NCI-H2171 (cell line): ENCODE data around the gene ACVR2B.

Experiments
- DNase-seq: peaks from one replicate; lab custom pipeline; 2025; lab: John Stamatoyannopoulos, UW

Gene ACVR2B

DNA sequence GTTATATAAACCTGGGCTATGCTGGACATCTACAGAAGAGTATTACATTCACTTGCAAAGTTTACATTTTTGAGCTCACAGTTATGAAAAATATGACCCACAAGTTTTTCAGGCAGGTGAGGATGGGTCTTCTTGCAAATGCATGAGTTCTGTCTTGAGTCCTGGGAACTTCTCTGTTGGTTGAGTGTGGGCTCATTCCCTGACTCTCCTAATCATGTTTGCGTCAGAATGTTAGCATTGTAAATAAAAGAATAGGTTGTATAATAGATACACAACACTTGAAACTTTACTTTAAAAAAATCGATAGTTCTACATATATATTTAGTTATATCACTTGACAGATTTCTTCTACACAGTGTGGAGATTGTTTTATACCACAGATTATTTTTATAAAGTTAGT, 35.3 kb downstream of the ACVR2B start:
- no peak for DNase-seq

DNA sequence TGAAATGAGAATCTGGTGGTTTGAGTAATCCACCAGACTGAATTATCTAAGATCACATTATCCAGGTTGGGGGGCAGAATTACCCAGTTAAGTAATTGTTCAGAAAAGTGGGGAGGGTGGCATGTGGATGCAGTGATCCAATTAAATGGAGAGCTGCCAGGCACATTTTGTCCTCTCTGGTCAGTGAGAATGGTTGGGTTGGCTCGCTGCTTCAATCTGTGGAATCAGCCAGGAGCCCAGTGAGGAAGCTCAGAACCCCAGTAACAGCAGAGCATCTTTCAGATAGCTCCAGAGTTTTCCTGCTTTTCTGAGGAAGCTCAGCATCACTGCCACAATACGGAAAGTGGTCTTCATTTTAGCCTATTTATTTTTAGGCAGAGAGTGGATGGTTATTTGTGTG, 36.1 kb downstream of the ACVR2B start:
- no peak for DNase-seq

DNA sequence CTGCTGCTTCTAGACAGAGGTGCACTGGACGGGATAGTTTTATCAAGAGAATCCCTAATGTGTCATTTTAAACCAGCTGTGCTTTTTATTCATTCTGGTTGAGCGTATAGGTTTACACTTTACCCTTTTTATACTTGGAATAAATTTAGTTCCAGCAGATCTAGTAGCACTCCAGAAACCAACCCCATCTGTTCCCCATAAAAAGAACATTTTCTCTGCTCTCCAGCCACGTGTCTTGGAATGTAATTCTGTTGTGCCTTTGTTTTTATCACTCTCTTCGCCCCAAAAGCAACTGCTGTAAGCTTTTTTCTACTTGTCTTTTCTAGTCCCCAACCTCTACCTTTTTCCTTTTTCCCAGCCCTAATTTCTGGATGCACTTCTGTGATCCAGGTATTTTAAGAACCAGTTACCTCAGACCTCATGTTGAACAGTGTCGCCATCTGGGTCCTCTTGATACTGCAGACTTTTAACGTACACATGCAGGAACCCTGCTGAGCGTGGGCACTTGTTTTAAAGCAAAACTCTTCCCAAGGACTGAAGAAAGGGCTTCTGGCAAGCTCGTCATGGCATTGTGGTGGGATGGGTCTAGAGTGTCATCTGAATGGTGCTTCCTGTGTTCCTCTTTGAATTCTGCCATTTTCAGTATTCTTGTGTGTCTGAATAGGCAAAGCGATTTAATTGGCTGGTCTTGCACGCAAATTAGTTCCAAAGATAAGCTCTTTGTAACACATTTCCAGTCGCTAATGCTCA, 36.8 kb downstream of the ACVR2B start:
- DNase-seq: peak; percentile 12

DNA sequence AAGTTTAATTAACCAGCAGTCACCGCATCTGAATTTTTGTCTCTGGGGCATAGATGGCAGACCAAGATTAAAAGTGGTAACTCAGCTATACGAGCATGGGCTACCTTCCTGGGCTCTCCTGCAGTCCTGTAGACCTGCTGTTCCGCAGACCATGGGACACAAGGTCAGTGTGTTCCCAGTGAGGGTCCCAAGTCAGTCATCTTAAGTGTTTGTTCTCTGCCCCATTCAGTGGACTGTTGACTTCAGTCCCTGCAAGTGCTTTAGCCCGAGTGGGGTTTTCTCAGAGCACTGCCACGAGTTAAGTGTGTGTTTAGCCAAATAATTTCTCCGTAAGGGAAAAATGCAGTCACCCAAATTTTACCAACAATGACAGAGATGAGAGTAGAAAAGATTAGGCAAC, 37.5 kb downstream of the ACVR2B start:
- DNase-seq: no peak

DNA sequence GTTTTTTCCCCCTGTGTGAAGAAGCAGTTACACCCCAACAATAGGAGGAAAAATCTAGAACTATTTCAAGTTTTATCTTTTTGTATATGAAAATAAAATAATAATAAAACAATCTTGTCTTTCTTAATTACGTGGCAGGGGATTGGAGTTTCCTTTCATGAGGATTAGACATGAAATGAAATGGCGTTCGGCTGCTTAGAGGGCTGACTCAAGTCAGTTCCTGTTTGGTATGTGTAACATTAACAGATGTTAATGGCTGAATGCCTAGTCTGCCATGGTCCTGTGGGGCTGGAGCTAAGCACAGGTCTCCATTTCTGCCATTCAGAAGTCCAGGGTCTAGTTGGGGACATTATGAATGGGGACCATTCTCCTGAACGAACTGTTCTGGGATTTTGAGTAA, 39.3 kb downstream of the ACVR2B start:
- DNase-seq: no peak

DNA sequence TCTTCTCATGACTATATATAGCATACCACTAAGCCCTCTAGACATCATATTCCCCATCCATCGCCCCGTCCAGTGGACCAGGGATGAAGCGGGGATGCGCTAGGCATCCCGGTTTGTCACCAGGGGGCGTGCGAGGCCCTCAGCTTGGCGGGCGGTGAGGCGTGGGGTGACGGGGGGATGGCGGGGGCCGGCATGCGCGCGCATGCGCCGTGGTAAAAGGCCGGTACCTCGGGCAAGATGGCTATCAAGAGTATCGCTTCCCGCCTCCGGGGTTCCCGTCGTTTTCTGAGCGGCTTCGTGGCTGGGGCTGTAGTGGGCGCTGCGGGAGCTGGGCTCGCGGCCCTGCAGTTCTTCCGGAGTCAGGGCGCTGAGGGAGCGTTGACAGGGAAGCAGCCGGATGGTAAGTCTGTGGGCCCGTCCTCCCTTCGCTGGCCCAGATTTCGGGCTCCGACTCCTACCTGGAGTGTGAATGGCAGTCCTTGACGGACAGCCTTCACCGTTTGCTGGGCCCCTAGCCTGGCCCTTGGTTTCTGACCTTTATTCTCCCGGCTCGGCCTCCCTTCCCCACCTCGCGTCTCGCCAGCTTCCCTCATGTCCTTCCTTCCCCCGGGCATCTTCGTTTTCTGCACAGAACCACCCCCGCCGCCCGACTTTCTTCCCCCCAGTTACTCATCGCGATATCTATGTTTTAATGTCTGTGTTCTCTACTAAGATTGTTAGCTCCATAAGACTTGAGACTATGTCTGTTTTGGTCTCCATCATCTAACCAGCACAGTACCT, 42.6 kb downstream of the ACVR2B start, which contains the start of gene EXOG:
TSS of gene EXOG (plus strand) at position 210 of the 780 bp plus-strand sequence. CDS start at position 238, 28 bp downstream.
- DNase-seq: peak; percentile 72

DNA sequence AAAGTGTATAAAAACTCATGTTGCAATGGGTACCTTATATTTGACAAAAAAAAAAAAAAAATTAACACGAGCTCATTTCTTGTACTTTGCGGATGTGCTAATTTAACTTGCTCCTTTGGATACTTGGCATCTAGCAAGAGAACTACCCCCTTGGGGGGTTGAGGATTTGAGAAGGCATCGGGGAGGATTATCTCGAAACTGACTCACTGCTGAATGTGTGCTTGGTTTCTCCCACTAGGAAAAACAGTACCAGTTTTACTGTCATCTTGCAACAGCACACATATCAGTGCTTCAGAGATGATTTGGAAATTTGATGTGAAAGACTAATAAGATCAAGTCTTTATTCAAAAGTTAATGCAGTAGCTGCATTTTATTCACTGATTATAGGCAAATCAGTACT, 43.3 kb downstream of the ACVR2B start:
- DNase-seq: no peak

DNA sequence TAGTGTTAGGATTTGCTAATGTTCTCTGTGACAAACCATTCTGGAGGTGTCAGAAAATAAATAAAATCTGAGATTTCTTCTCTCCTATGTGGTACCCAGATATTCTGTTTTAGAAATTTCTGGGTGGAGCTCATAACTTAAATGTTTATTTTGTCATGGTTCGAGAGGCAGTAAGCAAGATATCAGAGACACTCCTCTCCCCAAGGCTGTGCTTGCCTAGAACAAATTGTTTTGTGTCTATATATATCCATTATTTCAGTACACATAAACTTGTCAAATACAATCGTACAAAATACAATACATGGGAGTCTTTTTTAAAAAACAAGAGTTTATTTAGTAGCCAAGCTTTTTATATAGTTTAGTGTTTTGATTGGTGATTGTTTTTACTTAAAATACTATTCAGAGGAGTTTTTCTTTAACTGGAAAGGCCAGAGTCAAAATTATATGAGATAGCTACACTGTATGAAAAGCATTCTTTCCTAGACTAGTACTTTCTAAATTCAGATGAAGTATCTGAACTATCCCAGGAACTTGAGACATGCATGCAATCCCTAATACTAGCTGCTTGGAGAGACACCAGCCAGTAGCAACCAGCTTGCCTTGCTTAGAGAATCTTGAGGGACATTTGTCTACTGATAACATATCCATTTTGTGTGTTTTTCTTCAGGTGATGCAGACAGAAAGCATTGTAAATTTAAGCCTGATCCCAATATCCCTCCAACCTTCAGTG, 47.2 kb downstream of the ACVR2B start:
- DNase-seq: no peak

DNA sequence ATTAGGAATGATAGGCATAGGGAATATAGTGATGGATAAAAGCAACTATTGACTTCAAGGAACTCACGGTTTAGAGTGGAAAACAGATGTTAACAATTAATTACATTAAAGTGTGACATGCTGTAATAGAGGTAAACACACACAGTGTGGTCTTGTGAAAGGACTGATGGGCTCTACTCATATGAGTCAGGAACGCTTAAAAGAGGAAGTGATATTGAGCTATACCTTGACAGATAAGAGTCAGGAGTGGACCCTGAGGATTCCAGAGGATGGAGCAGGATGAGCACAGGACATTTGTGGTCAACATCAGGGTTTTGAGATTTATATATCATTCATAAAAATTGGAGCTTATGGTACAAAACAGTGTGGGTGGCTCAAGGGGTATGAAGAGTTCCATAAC, 53.4 kb downstream of the ACVR2B start:
- no peak for DNase-seq

DNA sequence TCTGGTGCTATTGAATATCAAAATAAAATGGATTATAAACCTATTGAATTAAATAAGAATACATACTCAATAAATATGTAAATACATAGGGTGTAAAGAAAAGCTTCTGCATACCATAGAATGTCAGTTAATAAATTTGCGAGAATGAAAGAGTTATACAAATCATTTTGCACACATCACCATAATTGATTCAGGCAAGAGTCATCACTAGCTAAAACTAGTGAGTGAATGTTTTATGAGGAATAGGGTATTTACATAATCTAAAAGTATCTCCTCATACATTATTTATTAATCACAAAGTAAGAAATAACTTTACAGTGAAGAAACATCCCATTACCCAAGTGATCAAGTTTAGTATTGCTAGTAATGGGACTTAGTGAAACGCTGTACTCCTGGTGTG, 56.0 kb downstream of the ACVR2B start:
- DNase-seq: no peak

DNA sequence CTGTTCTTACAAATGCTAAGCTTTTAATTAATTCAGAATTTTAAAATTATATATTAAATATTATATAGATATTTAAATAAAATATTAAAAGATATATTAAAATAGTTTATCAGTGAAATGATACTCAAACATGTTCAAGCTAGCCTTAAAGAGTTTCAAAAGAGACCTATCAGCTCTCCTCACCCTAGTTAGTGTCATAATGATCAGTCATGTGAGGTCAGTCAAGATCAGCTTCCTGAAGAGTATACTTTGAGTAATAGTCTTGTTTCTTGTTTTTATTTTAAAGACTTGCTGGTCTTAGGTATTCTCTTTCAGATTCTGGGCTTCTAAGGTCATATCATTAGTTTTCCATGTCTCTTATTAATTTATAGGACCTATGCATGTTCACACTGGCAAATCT, 56.9 kb downstream of the ACVR2B start:
- no peak for DNase-seq

DNA sequence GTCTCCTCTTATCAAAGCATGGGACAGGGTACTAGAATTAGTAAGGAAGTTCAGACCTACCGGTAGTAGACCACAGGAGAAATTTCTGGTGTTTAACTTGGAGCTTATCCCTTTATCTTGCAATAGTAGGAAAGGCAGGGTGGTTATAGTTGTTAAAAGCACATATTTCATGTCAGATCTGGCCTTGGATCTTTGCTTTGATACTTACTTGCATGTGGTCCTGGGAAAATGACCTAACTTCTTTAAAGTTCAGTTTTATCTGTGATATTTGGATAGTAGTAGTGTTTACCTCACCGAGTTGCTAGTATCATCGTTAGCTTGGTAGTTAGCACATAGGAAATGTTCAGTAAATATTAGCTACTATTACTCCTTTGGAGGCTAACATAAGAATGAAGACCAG, 57.9 kb downstream of the ACVR2B start:
- no peak for DNase-seq

DNA sequence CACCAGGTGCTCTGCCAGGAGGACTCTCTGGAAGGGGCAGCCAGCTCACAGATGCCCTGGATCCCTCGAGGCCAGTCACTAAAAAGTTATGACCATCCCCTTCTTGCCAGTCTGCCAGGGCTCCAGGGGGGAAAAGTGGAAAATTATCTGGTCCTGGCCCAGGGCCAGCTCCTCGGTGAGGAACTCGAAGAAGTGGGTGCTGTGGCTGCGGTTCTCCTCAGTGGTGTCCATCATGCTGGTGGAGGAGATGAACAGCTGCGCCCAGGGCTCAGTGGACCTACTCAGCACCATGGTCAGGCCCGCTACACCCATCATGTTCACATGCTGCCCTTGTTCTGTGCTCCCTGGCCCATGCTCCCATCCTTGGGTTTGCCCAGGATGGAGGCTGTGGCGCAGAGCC, 61.7 kb downstream of the ACVR2B start:
- DNase-seq: no peak

DNA sequence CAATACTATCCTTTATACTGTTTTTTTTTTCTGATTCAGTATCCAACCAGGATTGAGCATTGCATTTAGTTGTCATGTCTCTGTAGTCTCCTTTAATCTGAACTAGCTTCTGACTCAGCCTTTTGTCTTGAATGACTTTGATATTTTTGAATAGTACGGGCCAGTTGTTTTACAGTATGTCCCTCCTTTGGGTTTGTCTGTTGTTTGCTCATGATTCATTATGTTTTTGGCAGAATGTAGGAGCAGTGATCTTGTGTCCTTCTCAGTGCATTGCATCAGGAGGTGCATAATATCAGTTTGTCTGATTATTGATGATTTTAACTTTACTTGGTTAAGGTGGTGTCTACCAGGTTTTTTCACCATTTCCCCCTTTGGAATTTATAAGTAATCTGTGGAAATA, 63.0 kb downstream of the ACVR2B start:
- DNase-seq: no peak

DNA sequence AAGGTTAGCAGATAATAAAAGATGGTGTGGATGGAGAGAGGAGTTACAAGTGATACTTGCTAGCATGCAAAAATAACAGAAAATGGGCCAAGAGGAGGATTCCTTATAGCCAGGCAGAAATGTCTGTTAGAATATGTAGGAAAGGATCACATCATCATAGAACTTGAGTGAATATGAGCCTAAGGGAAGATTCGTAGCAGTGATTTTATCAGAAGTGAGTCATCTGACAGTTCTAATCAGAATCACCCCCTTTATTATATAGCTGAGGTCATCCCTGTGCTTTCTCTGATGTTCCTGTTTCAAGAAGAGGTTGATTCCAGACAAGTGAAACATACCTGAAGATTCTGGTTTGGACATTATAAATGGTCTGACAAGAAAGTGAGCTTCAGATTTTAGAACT, 65.3 kb downstream of the ACVR2B start:
- no peak for DNase-seq

DNA sequence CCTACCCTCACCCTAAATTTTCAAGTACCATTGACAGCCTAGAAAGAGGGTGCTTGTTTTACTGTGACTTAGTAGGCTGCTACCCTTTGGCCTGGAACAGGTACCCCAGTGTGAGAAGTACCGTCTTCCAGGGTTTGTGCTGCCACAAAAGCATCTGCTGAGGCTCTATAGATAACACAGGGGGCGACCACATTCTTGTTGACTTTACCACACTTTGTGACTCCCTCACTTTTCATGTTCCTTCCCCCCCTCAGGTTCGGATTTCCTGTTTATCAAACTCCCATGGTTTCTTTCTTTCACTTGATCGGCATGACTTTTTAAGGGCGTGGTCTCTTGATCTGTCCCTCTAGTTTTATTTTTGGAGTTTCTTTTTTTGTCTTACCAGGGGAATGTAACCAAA, 66.0 kb downstream of the ACVR2B start:
- no peak for DNase-seq

DNA sequence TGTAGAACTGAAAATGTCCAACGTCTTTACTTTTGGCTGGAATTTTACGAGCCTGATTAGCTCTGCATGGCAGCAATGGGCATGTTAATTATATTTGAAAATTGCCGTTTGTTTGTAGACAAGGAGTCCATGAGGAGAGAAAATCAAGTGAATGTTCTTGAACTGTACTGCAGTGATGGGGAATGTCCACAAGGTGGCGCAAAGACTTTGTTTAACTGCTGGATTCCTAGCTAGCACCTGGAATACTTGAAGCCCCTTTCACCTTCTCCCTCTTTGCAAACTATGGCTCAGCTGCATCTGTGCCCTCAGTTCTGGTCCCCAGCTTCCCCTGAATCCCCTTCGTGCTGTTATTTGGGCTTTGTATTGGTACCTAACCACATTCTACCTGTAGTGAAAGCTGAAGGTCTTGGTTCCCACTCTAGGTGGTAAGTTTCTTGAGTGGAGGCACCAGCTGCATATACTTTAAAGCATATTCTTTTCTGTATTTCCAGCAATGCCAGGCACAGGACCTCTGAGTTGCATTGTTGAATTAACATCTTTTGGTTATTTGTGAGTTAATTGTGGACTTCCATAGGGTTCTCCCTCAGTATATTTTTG, 67.8 kb downstream of the ACVR2B start:
- DNase-seq: peak; percentile 6

DNA sequence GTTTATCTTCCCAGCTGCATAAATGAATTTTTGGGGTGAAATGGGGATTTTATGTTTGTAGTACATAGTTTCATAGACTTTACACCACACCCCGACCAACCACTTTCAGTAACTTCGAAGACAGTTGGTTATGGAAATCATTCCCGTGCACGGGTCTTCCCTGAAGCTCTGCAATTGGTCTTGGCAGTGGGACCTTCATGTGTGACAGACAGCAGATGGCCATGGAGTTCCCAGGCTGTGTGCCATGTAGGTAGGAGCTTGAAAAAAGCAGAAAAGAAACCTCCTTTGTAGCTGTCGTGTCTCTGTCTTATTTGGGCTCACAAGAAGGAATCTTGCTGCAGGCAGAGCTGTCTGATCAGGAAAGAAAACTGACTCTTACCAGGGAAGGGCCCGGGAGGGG, 68.3 kb downstream of the ACVR2B start:
- no peak for DNase-seq

DNA sequence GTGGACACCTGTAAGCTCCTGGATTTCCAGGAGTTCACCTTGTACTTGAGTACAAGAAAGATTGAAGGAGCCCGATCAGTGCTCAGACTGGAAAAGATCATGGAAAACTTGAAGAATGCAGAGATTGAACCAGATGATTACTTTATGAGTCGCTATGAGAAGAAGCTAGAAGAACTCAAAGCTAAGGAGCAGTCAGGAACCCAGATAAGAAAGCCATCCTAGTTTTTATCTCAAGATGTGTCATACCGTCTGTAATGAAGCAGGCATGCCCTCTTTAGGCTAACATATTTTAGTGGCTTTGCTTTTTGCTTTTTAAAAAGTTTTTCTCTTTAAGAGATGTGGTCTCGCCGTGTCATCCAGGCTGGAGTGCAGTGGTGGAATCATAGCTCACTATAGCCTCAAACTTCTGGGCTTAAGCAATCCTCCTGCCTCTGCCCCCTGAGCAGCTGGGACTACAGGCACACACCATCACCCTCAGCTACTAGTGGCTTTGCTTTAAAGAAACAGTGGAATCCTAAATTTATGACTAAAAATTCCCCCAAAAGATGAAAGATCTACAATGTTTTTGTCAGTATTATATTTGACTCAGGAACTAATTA, 70.5 kb downstream of the ACVR2B start:
- DNase-seq: no peak

DNA sequence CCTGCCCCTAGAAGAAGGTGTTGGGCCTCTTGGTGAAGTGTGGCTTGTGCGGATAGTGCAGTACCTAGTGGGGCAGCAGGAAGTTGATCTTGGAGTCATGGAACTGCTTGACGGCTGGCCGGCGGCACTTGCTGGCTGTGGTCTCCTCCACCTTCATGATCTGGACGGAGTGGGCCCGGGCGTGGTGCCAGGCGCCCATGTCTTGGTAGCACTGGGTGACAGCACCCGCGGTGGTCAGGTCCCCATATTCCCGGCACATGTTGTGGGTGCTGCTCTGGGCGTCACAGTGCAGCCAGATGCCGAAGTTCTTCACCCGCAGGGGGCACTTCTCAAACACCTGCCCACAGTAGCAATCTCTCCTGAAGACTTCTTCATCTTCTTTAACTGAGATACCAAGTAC, 73.1 kb downstream of the ACVR2B start:
- DNase-seq: no peak

DNA sequence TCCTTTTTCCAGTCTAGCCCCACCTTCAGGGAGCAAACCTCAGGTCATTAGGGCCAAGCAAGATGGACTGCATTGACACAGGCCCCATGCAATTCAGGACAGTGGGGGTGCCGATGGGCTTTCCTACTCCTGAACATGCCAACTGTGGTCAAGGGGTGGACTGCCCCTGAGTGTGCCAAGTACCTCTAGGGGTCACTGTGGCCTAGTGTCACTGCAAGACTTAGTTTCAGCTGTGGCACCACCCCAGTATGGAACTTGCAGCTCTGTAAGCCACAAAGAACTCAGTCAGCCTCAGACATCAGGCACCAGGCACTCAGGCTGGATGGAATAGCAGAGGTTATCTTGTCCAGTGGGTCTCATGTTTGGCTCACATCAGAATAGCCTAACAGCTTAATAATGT, 74.8 kb downstream of the ACVR2B start:
- DNase-seq: no peak

DNA sequence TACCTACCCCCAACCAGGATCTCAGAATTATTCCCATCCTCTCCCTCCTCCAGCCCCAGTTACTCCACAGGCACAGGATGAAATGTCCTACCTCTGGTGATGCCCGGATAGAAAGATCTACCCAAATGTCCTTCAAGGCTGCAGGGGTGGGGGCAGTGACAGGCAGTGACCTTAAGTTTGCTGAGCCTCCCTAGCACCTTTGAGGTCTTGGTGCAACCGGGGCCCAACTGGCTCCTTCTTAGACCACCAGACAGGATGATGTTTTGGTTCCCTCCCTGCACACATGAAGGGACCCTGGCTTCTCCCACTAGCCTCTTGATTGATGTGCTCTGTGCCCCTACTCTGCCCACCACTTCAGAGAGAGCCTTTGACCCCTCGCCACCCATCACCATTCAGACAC, 78.8 kb downstream of the ACVR2B start:
- DNase-seq: no peak
